Activated CD4-positive, CD25-positive, alpha-beta regulatory T cell treated with anti-CD3 and anti-CD28 coated beads, Interleukin-2, amount 50 U/mL, for 16 hours (primary cell): ENCODE results near the gene LIAS.
A peak's percentile ranks its signal among the peaks of the same experiment; 100 is the strongest.
"Not testable (repeated sequence)": the region's sequence is repeated elsewhere in the genome, so short reads cannot be mapped to it uniquely, and the experiment has no call there.

Experiments used
- DNase-seq: peaks from one replicate; pipeline ENCODE4 v3.0.0-alpha.2; 2020; ENCODE audit warnings: low read depth, low spot score

The LIAS gene

GRCh38 chr4:39458505-39459300 lies at the start of gene LIAS, which contains the start of gene RPL9:
Gene LIAS (plus strand): TSS chr4:39459056. CDS start chr4:39459118, 62 bp downstream.
Gene RPL9 (minus strand): TSS chr4:39458922. CDS start chr4:39458439, 483 bp downstream.
- peak; percentile 89 for DNase-seq

- DNase-seq, result no peak
Measured at GRCh38 chr4:39410415-39410814, 48.4 kb upstream of the LIAS start.

- not testable (repeated sequence) for DNase-seq
Measured at GRCh38 chr4:39411561-39411960, 47.3 kb upstream of the LIAS start.

GRCh38 chr4:39415678-39416283 lies 43.1 kb upstream of the LIAS start:
- DNase-seq, result no peak

GRCh38 chr4:39422247-39422646 lies 36.6 kb upstream of the LIAS start:
- DNase-seq, result no peak

GRCh38 chr4:39425297-39425696 lies 33.6 kb upstream of the LIAS start:
- DNase-seq, result not testable (repeated sequence)

DNA sequence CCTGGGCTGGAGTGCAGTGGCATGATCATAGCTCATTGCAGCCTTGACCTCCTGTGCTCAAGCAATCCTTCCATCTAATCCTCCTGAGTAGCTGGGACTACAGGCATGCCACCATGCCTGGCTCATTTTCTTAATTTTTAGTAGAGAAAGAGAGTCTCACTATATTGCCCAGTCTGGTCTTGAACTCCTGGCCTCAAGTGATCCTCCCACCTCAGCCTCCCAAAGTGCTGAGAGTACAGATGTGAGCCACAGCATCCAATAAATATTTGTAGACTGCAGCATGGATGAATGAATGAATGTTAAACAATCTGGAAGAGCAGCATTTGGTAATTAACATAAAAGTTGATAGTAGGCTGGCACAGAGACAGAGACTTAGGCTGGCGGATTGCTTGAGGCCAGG lies 32.1 kb upstream of the LIAS start:
- DNase-seq, result no peak

DNA sequence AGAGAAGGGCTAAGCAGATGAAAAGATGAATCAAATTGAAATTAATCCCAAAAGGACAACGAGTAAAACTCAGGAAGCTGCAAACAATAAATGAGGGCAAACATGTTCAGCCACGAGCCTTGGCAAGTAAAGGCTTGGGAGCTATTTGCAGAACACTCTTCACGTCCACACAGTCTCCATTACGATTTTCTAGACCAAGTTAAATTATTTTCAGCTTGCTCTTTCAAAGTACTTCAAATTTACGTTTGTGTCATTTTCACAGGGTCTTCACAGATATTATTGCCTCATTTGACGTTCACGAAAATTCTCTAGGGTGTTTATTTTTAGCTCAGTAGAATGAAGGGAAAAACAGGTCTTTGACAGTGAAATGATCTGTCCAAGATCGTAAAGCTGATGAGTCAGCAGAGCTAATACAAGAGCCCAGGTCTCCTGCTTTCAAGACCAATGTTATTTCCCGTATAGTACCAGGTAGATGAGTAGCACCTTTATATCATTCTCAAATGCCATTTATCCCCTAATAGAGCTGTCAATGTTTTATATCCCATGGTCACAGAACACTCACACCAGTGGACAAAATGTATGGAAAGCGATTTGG lies 31.2 kb upstream of the LIAS start:
- no peak for DNase-seq

DNA sequence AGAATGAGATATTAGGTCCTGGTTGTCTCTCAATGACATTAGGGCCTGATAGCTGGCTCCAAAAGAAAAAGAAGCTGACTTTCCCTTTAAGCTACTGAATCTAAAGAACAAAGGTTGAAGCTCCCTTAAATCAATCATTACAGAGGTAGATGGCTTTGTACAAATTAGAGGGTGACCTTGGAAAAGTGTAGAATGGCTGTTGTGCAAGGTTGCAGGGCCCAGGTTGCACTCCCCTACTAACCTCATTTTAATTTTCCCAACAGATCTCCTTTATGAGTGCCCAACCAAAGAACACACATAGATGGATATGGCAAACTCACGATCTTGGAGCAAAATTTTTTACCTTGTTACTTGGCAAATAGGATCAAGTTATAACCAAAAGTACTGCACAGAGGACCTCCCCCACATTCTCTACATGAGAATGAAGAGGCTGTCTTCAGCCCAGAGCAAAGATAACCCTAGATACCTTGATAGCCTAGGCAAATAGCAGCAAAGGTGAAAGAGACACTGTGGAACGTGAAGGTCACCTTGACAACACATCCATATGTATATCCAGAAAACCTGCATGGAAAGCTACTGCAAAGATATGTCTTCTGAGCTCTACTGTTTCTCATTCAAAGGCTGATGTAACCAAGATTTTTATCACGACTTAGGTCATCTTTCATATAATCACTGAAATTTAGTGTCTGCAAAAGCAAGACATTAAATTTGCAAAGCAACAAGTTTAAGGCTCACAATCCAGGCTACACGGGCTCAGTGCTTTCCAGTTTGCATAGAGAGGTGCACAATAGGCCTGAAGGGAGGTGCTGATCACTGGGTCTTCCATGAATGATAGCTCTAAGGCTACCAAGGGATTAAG lies 29.2 kb upstream of the LIAS start:
- DNase-seq, result no peak

GRCh38 chr4:39433878-39434492 lies 24.9 kb upstream of the LIAS start:
- no peak for DNase-seq

DNA sequence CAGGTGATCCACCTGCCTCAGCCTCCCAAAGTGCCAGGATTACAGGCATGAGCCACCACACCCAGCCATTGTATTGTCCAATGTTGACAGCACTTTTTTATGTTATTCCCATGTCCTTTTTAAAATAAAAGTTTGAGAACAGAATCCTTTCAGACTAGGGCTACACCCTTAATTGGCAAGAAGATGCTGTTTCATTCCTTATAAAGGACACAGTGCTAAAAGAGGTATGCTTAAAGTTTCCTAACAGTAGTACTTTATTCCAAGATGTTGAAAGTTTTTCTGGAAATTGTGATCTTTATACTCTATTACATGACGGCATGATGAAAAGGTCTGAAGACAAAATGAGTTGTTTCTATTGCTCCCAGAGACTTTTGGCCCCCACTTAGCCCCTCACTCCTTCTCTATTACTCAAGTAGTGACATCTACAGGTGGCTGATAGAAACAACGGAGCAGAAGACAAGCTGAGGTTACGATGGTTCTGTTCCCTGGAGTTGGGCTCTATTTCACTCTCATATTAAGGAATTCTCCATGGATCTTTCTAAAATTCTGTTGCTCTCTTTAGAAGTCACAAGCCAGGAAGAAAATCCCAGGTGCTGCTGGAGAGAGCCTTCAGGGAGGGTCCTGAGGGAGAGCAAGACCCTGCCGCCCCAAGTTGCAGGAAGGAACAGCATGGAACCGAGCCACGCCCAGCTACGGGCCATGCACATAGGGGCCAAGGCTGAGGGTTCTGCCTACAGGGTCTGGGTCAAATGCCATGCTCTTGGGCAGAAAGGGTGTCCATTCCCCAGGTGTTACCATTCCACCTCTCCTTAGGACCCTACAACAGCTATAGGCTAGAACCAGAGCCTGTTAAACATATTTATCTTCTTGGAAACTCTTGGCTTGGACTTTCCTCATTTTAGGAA lies 22.9 kb upstream of the LIAS start:
- DNase-seq, result no peak

- DNase-seq, result no peak
Measured at GRCh38 chr4:39441593-39441992, 17.3 kb upstream of the LIAS start.

- no peak for DNase-seq
Measured at GRCh38 chr4:39442998-39443397, 15.9 kb upstream of the LIAS start.

- no peak for DNase-seq
Measured at GRCh38 chr4:39446483-39446841, 12.4 kb upstream of the LIAS start.

DNA sequence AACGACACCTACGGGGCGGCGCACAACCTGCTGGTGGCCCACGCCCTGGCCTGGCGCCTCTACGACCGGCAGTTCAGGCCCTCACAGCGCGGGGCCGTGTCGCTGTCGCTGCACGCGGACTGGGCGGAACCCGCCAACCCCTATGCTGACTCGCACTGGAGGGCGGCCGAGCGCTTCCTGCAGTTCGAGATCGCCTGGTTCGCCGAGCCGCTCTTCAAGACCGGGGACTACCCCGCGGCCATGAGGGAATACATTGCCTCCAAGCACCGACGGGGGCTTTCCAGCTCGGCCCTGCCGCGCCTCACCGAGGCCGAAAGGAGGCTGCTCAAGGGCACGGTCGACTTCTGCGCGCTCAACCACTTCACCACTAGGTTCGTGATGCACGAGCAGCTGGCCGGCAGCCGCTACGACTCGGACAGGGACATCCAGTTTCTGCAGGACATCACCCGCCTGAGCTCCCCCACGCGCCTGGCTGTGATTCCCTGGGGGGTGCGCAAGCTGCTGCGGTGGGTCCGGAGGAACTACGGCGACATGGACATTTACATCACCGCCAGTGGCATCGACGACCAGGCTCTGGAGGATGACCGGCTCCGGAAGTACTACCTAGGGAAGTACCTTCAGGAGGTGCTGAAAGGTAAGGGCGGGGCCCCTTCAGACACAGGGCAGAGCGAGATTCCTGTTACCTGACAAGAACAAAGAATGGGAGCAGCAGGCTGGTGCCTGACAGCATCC lies 11.8 kb upstream of the LIAS start:
- no peak for DNase-seq

DNA sequence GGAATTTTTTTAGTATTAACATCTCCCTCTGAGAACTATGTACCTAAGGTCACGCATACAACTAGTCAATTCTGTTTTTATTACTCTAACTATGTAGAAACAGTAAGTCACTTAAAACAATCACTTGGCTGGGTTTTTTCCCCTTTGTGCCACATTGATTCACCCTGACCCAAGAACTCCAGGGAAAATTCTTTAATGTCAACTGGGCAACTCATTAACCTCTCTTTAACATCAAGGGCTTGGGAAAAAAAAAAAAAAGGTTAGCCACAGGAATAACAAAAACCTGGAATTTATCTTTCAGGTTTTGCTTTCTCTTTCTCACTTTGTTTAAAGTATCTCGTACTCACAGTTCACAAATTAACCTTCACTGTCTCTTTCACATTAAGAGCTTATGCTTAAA lies 8.2 kb upstream of the LIAS start:
- DNase-seq, result no peak

GRCh38 chr4:39451423-39452023 lies 7.3 kb upstream of the LIAS start:
- DNase-seq, result no peak

- no peak for DNase-seq
Measured at GRCh38 chr4:39452153-39452859, 6.5 kb upstream of the LIAS start.
